OCI-LY3 (cell line): ENCODE measurements around the gene HADH.

ENCODE experiments used
- H2AFZ ChIP-seq: fragments of 200-600, 300-600 bp; shearing (Covaris generic); 2 replicates; pipeline ENCODE4 v1.6.0; 2014; ENCODE audit warnings: antibody characterized with exemption, low read depth, low read length
- H3K27ac ChIP-seq: fragments of 200-600, 300-600 bp; sonication (generic); 2 replicates; pipeline ENCODE4 v1.5.1; 2014; ENCODE audit warnings: mild to moderate bottlenecking, low read length, moderate library complexity, mixed read lengths
- H3K27me3 ChIP-seq: fragments of 200-600, 300-600 bp; sonication (generic); 2 replicates; pipeline ENCODE4 v1.6.1; 2014; ENCODE audit warnings: low read depth, low read length, mixed read lengths
- H3K36me3 ChIP-seq: fragments of 200-600, 300-600 bp; sonication (generic); replicated peaks from 2 replicates; pipeline ENCODE3; 2014; ENCODE audit warnings: low read depth, low read length, mixed read lengths
- H3K4me1 ChIP-seq: fragments of 300-600, 200-600 bp; sonication (generic); 2 replicates; pipeline ENCODE4 v1.6.1; 2014; ENCODE audit warnings: low read length, mixed read lengths
- H3K4me2 ChIP-seq: fragments of 200-600, 300-600 bp; sonication (generic); 2 replicates; pipeline ENCODE4 v1.6.1; 2014; ENCODE audit warnings: low read length, mixed read lengths
- H3K4me3 ChIP-seq: fragments of 300-600, 200-600 bp; sonication (generic); 2 replicates; pipeline ENCODE4 v1.5.1; 2014; ENCODE audit warnings: antibody characterized with exemption, mild to moderate bottlenecking, low read length, moderate library complexity
- H3K79me2 ChIP-seq: fragments of 300-600, 200-600 bp; shearing (Covaris generic); 2 replicates; pipeline ENCODE4 v1.6.1; 2014; ENCODE audit warnings: mild to moderate bottlenecking, low read length, mixed read lengths
- H3K9ac ChIP-seq: fragments of 300-600, 200-600 bp; shearing (Covaris generic); 2 replicates; pipeline ENCODE4 v1.6.0; 2014; ENCODE audit warnings: mild to moderate bottlenecking, low read length, moderate library complexity
- H3K9me3 ChIP-seq: fragments of 200-600, 300-600 bp; shearing (Covaris generic); 2 replicates; pipeline ENCODE4 v1.6.1; 2014; ENCODE audit warnings: low read length, mixed read lengths; ENCODE audit not compliant: insufficient read depth
- H4K20me1 ChIP-seq: fragments of 200-600, 300-600 bp; sonication (generic); 2 replicates; pipeline ENCODE4 v1.6.1; 2016; ENCODE audit warnings: low read length, mixed read lengths; ENCODE audit not compliant: insufficient read depth
- CTCF ChIP-seq: fragments of 200-600, 300-600 bp; sonication (generic); IDR thresholded peaks from 2 replicates; pipeline ENCODE4 v1.5.1; 2014; ENCODE audit warnings: antibody characterized with exemption, low read length, low read depth
- EZH2phosphoT487 ChIP-seq: fragments of 200-600 bp; shearing (Covaris generic); IDR thresholded peaks from 2 replicates; pipeline ENCODE4 v1.6.1; 2018; ENCODE audit warnings: antibody characterized with exemption, mixed run types, low read depth

HADH gene

GRCh38 chr4:108052558-108053120 is 63.0 kb downstream of the HADH start:
- Histone ChIP-seq H3K27me3 (no peaks in the 10 kb centered on the region), H3K79me2 (no peaks in the 10 kb centered on the region), H3K4me1 (peaks cover 21% of the 10 kb centered on the region), H3K9ac (peak overlapping the region; percentile 25; the same call in 1 of the 2 replicates), H4K20me1 (no peaks in the 10 kb centered on the region), H3K27ac (peak overlapping the region; percentile 52), H2AFZ (no peak overlapping the region), H3K36me3 (peaks cover 5% of the 10 kb centered on the region), H3K9me3 (no peaks in the 10 kb centered on the region), H3K4me3 (peak overlapping the region; percentile 26), H3K4me2 (peak overlapping the region; percentile 65)
- TF ChIP-seq CTCF, result peak; percentile 28; the same call in 1 of the 2 replicates
- TF ChIP-seq EZH2phosphoT487, result no peak

DNA sequence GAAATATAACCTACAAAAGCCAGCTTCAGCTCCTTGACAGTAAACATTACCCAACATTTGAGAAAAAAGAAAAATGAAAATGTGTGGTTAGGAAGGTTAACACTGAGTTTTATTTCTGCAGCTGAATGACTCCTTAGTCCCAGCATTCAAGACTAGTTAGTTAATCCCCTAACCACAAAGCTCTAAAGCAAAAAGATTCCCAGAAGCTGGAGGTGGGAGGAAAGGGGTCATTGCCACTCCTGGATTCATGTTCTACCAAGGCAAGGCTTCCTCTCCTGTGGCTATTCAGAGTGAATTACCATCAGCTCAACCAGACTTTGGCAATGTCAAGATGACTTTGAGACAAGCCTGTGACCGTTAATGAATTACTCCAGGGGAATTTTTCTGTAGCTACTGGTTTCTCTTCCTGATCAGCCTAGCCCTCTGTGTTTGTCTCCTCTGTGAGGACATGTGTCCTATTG is 63.6 kb downstream of the HADH start:
- H3K4me2 ChIP-seq, result peak overlapping the region; percentile 65
- H3K36me3 ChIP-seq, result peaks cover under 1% of the 10 kb centered on the region
- H2AFZ ChIP-seq, result 0 out of 2 replicates have a peak overlapping the region, but pooled peaks have one; percentile 12
- TF ChIP-seq EZH2phosphoT487 (no peak), CTCF (0 out of 2 replicates have a peak, but pooled peaks have one; percentile 0)
- no peaks in the 10 kb centered on the region for H3K27me3 ChIP-seq
- peak overlapping the region; percentile 25; the same call in 1 of the 2 replicates for H3K9ac ChIP-seq
- no peaks in the 10 kb centered on the region for H3K79me2 ChIP-seq
- H3K27ac ChIP-seq, result peak overlapping the region; percentile 52
- H3K4me1 ChIP-seq, result peaks cover 21% of the 10 kb centered on the region
- H3K4me3 ChIP-seq, result peak overlapping the region; percentile 26
- H3K9me3 ChIP-seq, result no peaks in the 10 kb centered on the region
- H4K20me1 ChIP-seq, result no peaks in the 10 kb centered on the region

DNA sequence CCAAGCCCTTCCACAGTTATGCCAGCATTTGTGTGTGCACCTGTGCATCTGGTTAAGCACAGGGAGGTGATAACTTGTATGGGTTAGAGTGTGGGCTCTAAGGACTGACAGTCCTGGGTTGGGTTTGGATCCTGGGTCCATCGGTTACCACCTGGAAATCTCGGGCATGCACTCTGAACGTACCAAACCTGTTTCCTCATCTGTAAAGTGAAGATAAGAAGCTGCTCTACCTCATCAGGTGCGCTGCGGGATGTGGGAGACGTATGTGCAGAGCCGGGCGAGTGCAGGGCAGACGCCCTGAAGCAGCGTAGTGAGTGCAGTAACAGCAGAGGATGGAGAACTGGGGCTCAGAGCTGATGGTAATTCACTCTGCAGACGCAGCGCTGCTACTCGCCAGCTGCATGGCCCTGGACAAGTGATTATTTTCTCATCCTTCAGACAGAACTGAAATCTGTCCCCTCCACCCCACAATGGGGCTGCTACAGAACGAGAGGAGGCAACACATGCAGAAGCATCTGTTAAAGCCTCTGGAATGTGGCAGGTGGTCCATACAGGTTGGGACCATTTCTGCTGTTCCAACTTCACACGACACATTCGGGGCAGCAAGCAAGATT is 64.4 kb downstream of the HADH start:
- H3K4me1 ChIP-seq, result peaks cover 21% of the 10 kb centered on the region
- H3K27ac ChIP-seq, result peak overlapping the region; percentile 52
- H3K27me3 ChIP-seq, result no peaks in the 10 kb centered on the region
- TF ChIP-seq CTCF (no peak), EZH2phosphoT487 (no peak)
- peak overlapping the region; percentile 65; the same call in 1 of the 2 replicates for H3K4me2 ChIP-seq
- H3K79me2 ChIP-seq, result no peaks in the 10 kb centered on the region
- H4K20me1 ChIP-seq, result no peaks in the 10 kb centered on the region
- 0 out of 2 replicates have a peak overlapping the region, but pooled peaks have one; percentile 12 for H2AFZ ChIP-seq
- no peaks in the 10 kb centered on the region for H3K36me3 ChIP-seq
- no peaks in the 10 kb centered on the region for H3K9me3 ChIP-seq
- H3K4me3 ChIP-seq, result 0 out of 2 replicates have a peak overlapping the region, but pooled peaks have one; percentile 26
- peak overlapping the region; percentile 25; the same call in 1 of the 2 replicates for H3K9ac ChIP-seq

- Histone ChIP-seq H3K4me2 (no peak overlapping the region), H4K20me1 (no peaks in the 10 kb centered on the region), H3K27ac (no peak overlapping the region), H3K4me1 (peaks cover 21% of the 10 kb centered on the region), H3K9ac (no peak overlapping the region), H3K4me3 (no peak overlapping the region), H3K79me2 (no peaks in the 10 kb centered on the region), H3K27me3 (no peaks in the 10 kb centered on the region), H2AFZ (no peak overlapping the region), H3K36me3 (no peaks in the 10 kb centered on the region), H3K9me3 (no peaks in the 10 kb centered on the region)
- TF ChIP-seq EZH2phosphoT487, result no peak
- no peak for TF ChIP-seq CTCF
These were observed 66.1 kb downstream of the HADH start for GRCh38 chr4:108055787-108056186.
